Neuronal stem cell (in vitro differentiated cells): ENCODE results near the gene PCGF5.

Experiments used
- DNase-seq: peaks from one replicate; pipeline ENCODE4 v3.0.0-alpha.2; 2013; ENCODE audit warnings: low spot score
- H2AFZ ChIP-seq: one replicate; pipeline ENCODE4 v1.6.1; 2013; ENCODE audit warnings: mild to moderate bottlenecking, low read length, inconsistent platforms
- H2AK5ac ChIP-seq: 2 replicates; pipeline ENCODE4 v1.6.1; 2013; ENCODE audit warnings: low read depth, mild to moderate bottlenecking, inconsistent platforms, low read length, moderate library complexity, mixed read lengths
- H2BK120ac ChIP-seq: 2 replicates; pipeline ENCODE4 v1.6.1; 2013; ENCODE audit warnings: low read depth, mild to moderate bottlenecking, inconsistent platforms, low read length, moderate library complexity, mixed read lengths
- H2BK12ac ChIP-seq: one replicate; pipeline ENCODE4 v1.6.1; 2013; ENCODE audit warnings: low read length, inconsistent platforms
- H2BK15ac ChIP-seq: 2 replicates; pipeline ENCODE4 v1.6.1; 2013; ENCODE audit warnings: mild to moderate bottlenecking, low read length, inconsistent platforms, mixed read lengths
- H2BK5ac ChIP-seq: one replicate; pipeline ENCODE4 v1.6.1; 2013; ENCODE audit warnings: inconsistent platforms, mild to moderate bottlenecking, low read length, moderate library complexity
- H3K14ac ChIP-seq: one replicate; pipeline ENCODE4 v1.6.1; 2013; ENCODE audit warnings: low read length, inconsistent platforms
- H3K18ac ChIP-seq: 2 replicates; pipeline ENCODE4 v1.6.1; 2013; ENCODE audit warnings: low read length, inconsistent platforms
- H3K23ac ChIP-seq: 2 replicates; pipeline ENCODE4 v1.6.1; 2013; ENCODE audit warnings: low read depth, mild to moderate bottlenecking, mixed read lengths, low read length, inconsistent platforms; ENCODE audit not compliant: poor library complexity
- H3K27ac ChIP-seq: replicated peaks from 3 replicates; pipeline ENCODE4 v1.5.1; 2013; ENCODE audit warnings: low read length, inconsistent platforms
- H3K27me3 ChIP-seq, 3 experiments: 2 replicates each; pipeline ENCODE4 v1.6.1; 2013; ENCODE audit warnings: low read length in 3 of 3, mild to moderate bottlenecking in 2 of 3, inconsistent platforms in 1 of 3, low read depth in 1 of 3, mixed read lengths in 1 of 3, moderate library complexity in 1 of 3; ENCODE audit not compliant: control insufficient read depth in 3 of 3, insufficient read depth in 3 of 3
- H3K36me3 ChIP-seq, 2 donors: replicated peaks in 1 of 2; 2 replicates each; pipeline ENCODE4 v1.6.1; 2013; ENCODE audit warnings: low read length in 2 of 2; ENCODE audit not compliant: control insufficient read depth in 2 of 2, insufficient read depth in 2 of 2
- H3K4ac ChIP-seq: 2 replicates; pipeline ENCODE4 v1.6.1; 2013; ENCODE audit warnings: inconsistent platforms, mild to moderate bottlenecking, low read length, moderate library complexity
- H3K4me1 ChIP-seq, 2 donors: 1 replicate in 1 of 2; 2 replicates in 1 of 2; pipeline ENCODE4 v1.6.1; 2013; ENCODE audit warnings: low read length in 2 of 2, low read depth in 1 of 2; ENCODE audit not compliant: control insufficient read depth in 2 of 2, insufficient read depth in 1 of 2
- H3K4me2 ChIP-seq: one replicate; pipeline ENCODE4 v1.6.1; 2013; ENCODE audit warnings: mild to moderate bottlenecking, low read length, inconsistent platforms; ENCODE audit not compliant: insufficient read depth, poor library complexity, severe bottlenecking
- H3K4me3 ChIP-seq, 2 donors: 2 replicates each; pipeline ENCODE4 v1.5.1; 2013; ENCODE audit warnings: low read length in 2 of 2, mild to moderate bottlenecking in 2 of 2, inconsistent platforms in 1 of 2, moderate library complexity in 1 of 2
- H3K79me1 ChIP-seq: one replicate; pipeline ENCODE4 v1.6.1; 2013; ENCODE audit warnings: low read depth, mild to moderate bottlenecking, inconsistent platforms, low read length, moderate library complexity
- H3K9ac ChIP-seq: one replicate; pipeline ENCODE4 v1.6.1; 2013; ENCODE audit warnings: mild to moderate bottlenecking, low read depth, low read length, inconsistent platforms; ENCODE audit not compliant: poor library complexity
- H3K9me3 ChIP-seq, 2 donors: replicated peaks in 1 of 2; 2 replicates each; pipeline versions ENCODE3 to v1.6.1; 2013; ENCODE audit warnings: low read length in 2 of 2, mild to moderate bottlenecking in 2 of 2, inconsistent platforms in 1 of 2, low read depth in 1 of 2, mixed read lengths in 1 of 2, moderate library complexity in 1 of 2; ENCODE audit not compliant: control insufficient read depth in 2 of 2, insufficient read depth in 1 of 2
- H4K8ac ChIP-seq: one replicate; pipeline ENCODE4 v1.6.1; 2013; ENCODE audit warnings: low read depth, mild to moderate bottlenecking, inconsistent platforms, low read length, moderate library complexity
- H4K91ac ChIP-seq: one replicate; pipeline ENCODE4 v1.6.1; 2013; ENCODE audit warnings: low read length, low read depth, mild to moderate bottlenecking, inconsistent platforms; ENCODE audit not compliant: poor library complexity
- WGBS, 2 donors: extraction: QIAGEN DNeasy Blood & Tissue Kit; methylation state at CpG; one replicate each; pipeline ENCODE4 v1.1.7; 2013; ENCODE audit warnings: missing lambda C conversion rate in 2 of 2, mixed read lengths in 1 of 2; ENCODE audit not compliant: insufficient read length in 2 of 2, insufficient replicate concordance in 1 of 2; ENCODE audit errors: extremely low coverage in 2 of 2; 5-methylcytosine and 5-hydroxymethylcytosine counted together

PCGF5 gene

GRCh38 chr10:91284486-91285090 is 64.1 kb downstream of the PCGF5 start:
- Histone ChIP-seq H3K18ac (no peak overlapping the region), H2AK5ac (no peak overlapping the region), H4K91ac (no peak overlapping the region), H3K9me3 (no peaks in the 10 kb centered on the region), H3K9ac (no peak overlapping the region), H2BK120ac (no peak overlapping the region), H3K4me1 (peaks cover 0 to 4% of the 10 kb centered on the region in 2 donors), H2BK5ac (no peak overlapping the region), H3K79me1 (no peaks in the 10 kb centered on the region), H3K27me3 (peaks cover 0 to 4% (median 0%) of the 10 kb centered on the region in 3 experiments), H2BK15ac (no peak overlapping the region), H3K23ac (no peak overlapping the region), H3K4ac (no peak overlapping the region), H3K4me2 (no peak overlapping the region), H3K27ac (no peak overlapping the region), H2AFZ (no peak overlapping the region), H3K4me3 (no peak overlapping the region), H4K8ac (no peak overlapping the region), H3K36me3 (peaks cover 0 to 22% of the 10 kb centered on the region in 2 donors), H2BK12ac (no peak overlapping the region), H3K14ac (no peak overlapping the region)
- DNase-seq: no peak
- WGBS, 2 donors: no CpG with 5 or more reads among the region's 6 CpGs

- Histone ChIP-seq H2AK5ac (no peak overlapping the region), H3K9me3 (no peaks in the 10 kb centered on the region), H3K23ac (no peak overlapping the region), H2BK15ac (no peak overlapping the region), H2AFZ (no peak overlapping the region), H2BK5ac (no peak overlapping the region), H2BK12ac (no peak overlapping the region), H3K36me3 (peaks cover 0 to 14% of the 10 kb centered on the region in 2 donors), H3K4me3 (no peak overlapping the region), H3K4me1 (peaks cover 0 to 4% of the 10 kb centered on the region in 2 donors), H3K14ac (no peak overlapping the region), H3K18ac (no peak overlapping the region), H3K79me1 (no peaks in the 10 kb centered on the region), H3K4me2 (no peak overlapping the region), H4K8ac (no peak overlapping the region), H3K9ac (no peak overlapping the region), H3K27me3 (peaks cover 0 to 4% (median 0%) of the 10 kb centered on the region in 3 experiments), H3K27ac (no peak overlapping the region), H4K91ac (no peak overlapping the region), H2BK120ac (no peak overlapping the region), H3K4ac (no peak overlapping the region)
- no CpG with 5 or more reads among the region's 2 CpGs for WGBS, 2 donors
- no peak for DNase-seq
Observed at GRCh38 chr10:91286572-91286971, 66.1 kb downstream of the PCGF5 start.

DNA sequence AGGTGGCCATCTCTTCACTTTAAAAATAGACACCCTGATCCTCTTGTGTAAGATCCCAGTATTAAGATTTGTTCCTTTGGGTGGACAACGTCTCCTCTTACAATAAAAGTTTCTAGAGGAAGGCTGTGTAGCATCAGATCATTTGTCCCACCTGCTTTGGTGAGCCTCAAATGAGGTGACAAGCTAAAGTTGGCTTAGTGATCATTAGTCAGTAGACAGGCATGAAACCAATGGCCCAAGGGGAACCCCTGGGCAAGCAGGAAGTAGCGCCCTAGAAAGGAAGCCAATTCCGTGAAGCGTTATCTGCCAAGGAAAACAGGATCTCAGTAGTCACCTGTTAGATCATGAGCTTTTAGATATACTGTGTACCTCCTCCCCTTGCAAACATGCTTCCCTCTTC is 66.8 kb downstream of the PCGF5 start:
- H3K4ac ChIP-seq: no peak overlapping the region
- H3K27me3 ChIP-seq: peaks cover 0 to 4% (median 0%) of the 10 kb centered on the region in 3 experiments
- no peak overlapping the region for H2BK12ac ChIP-seq
- H2BK120ac ChIP-seq: no peak overlapping the region
- no peak overlapping the region for H2AFZ ChIP-seq
- H2BK5ac ChIP-seq: no peak overlapping the region
- H3K9me3 ChIP-seq: no peaks in the 10 kb centered on the region
- no peak for DNase-seq
- no peak overlapping the region for H3K14ac ChIP-seq
- H3K9ac ChIP-seq: no peak overlapping the region
- H2BK15ac ChIP-seq: no peak overlapping the region
- no peak overlapping the region for H2AK5ac ChIP-seq
- peaks cover 0 to 9% of the 10 kb centered on the region in 2 donors for H3K36me3 ChIP-seq
- peaks cover 0 to 4% of the 10 kb centered on the region in 2 donors for H3K4me1 ChIP-seq
- H3K23ac ChIP-seq: no peak overlapping the region
- H4K8ac ChIP-seq: no peak overlapping the region
- no peak overlapping the region for H4K91ac ChIP-seq
- WGBS, 2 donors: no CpG with 5 or more reads among the region's 4 CpGs
- no peak overlapping the region for H3K18ac ChIP-seq
- H3K27ac ChIP-seq: no peak overlapping the region
- no peak overlapping the region for H3K4me3 ChIP-seq
- H3K4me2 ChIP-seq: no peak overlapping the region
- peaks cover 3% of the 10 kb centered on the region for H3K79me1 ChIP-seq

DNA sequence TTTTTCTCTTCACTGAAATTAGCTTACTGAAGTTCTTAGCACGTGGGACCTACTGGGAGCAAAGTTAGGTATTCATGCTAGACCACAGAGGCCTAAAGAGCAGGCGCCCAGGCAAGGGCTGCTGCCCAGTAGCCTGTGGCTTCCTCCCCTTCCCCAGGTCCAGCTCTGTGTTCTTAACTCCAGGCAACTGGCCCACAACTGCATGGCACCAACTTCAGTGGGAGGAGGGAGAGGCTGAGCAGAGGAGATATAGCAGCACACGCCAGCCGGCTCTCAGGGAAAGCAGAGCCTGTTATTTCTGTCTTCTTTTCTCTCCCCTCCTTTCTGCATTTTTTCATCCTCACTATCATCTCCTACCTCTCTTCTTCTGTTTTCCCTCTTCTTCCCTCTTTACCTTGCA is 67.4 kb downstream of the PCGF5 start:
- no CpG with 5 or more reads among the region's 4 CpGs for WGBS, 2 donors

More for the DNA sequence above, 67.4 kb downstream of the PCGF5 start:
- H2BK120ac ChIP-seq: no peak overlapping the region
- no peak overlapping the region for H3K18ac ChIP-seq
- H3K27ac ChIP-seq: no peak overlapping the region
- H4K8ac ChIP-seq: no peak overlapping the region
- no peaks in the 10 kb centered on the region for H3K9me3 ChIP-seq
- H3K79me1 ChIP-seq: peaks cover 3% of the 10 kb centered on the region
- peaks cover 0 to 6% of the 10 kb centered on the region in 2 donors for H3K36me3 ChIP-seq
- H4K91ac ChIP-seq: no peak overlapping the region
- no peak overlapping the region for H3K4me2 ChIP-seq
- H3K4me3 ChIP-seq: no peak overlapping the region
- H2BK12ac ChIP-seq: no peak overlapping the region
- H3K9ac ChIP-seq: no peak overlapping the region
- H3K23ac ChIP-seq: no peak overlapping the region
- H2AK5ac ChIP-seq: no peak overlapping the region
- DNase-seq: no peak
- H2BK5ac ChIP-seq: no peak overlapping the region
- peaks cover 0 to 4% (median 0%) of the 10 kb centered on the region in 3 experiments for H3K27me3 ChIP-seq
- no peak overlapping the region for H2AFZ ChIP-seq
- peaks cover 0 to 4% of the 10 kb centered on the region in 2 donors for H3K4me1 ChIP-seq
- no peak overlapping the region for H3K14ac ChIP-seq
- H3K4ac ChIP-seq: no peak overlapping the region
- no peak overlapping the region for H2BK15ac ChIP-seq
